ENCODE results near the gene CAMK2B.
A peak's percentile ranks its signal among the peaks of the same experiment; 100 is the strongest.

Gene CAMK2B

DNA sequence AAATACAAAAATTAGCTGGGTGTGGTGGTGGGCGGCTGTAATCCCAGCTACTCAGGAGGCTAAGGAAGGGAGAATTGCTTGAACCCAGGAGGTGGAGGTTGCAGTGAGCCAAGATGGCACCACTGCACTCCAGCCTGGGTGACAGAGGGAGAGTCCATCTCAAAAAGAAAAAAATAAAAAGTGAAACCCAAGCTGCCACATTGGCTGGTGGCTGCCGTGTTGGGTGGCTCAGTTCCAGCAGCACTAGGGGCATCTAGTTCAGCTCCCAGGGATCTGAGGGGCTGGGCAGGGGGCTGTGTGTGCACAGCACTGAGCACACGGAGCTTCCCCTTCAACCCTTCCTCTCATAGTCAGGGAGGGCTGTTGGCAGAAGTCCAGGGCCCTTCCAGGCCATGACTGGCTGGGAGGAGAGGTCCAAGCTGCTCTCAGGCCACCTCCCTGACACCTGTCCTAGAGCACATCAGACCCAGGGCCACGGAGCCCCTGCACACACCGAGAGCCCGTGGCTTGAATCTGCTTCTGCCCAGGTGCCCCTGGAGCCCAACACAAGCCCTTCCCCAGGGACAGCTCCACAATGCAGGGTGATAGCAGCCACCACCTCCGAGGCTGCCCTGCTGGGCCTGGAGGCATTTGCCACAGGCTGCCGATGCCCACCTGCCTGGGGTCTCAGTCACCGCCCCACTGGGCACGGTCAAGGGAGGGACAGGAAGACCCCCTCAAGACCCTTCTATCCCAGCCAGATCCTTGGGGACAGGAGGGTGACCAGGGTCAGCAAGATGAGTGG, 77.3 kb downstream of the CAMK2B start:
- no peak for DNase-seq

DNA sequence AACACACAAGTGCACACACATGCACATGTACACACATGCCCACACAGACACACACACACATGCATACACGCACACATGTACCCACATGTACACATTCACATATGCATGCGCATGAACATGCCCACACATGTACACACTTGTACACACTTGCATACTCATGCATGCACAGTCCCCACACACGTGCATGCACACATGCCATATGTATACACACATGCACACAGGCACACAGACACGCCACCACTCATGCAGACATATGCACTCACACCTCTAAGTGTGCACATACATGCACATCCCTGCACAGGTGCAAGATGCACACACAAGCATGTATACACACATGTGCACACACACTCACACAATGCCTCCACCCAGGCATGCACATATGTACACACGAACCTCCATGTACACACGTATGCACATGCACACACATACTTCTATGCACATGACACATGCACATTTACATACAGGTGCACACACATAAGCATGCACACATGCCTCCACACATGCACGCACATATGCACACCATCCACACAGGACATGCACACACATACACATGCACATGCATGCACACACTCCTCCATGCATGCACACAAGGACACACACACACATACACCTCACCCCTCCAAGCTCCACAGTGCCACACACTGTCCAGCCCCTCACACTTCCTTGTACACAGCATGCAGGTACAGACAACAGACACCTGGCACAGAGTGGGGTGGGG, 78.8 kb downstream of the CAMK2B start:
- no peak for DNase-seq

DNA sequence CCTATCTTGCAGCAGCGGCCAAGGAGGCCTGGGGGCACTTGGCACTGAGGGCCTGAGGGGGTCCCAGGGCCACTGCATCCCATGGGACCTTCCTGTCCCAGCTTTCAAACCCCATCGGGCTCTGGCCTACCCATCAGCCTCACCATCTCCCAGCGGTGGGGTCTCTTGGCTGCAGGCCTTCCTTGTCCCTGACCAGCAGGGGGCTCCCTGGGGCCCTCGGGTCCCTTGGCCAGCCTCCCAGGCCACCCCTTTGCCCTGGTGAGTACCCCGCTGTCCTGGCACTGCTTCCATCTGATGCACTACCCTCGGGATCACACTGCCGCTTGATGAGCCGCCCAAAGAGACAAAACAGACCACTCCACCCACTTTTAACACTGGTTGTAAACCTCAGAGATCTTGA, 81.1 kb downstream of the CAMK2B start:
- no peak for DNase-seq

DNA sequence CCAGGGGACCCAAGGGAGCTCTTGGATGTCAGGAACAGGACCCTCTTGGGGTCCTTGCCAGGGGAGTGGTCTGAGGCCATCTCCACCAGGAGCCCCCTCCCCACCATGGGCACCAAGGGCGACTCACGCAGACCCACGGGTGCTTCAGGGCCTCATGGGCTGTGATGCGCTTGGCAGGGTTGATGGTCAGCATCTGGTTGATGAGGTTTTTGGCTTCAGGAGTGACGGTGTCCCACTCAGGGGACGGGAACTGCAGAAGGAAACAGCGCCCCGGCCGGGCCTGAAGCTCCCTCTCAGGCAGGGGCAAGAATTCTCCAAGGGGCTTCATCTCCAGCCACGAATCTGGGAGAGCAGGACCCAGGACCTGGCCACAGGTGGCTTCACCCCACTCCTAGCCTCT, 83.3 kb downstream of the CAMK2B start:
- no peak for DNase-seq

DNA sequence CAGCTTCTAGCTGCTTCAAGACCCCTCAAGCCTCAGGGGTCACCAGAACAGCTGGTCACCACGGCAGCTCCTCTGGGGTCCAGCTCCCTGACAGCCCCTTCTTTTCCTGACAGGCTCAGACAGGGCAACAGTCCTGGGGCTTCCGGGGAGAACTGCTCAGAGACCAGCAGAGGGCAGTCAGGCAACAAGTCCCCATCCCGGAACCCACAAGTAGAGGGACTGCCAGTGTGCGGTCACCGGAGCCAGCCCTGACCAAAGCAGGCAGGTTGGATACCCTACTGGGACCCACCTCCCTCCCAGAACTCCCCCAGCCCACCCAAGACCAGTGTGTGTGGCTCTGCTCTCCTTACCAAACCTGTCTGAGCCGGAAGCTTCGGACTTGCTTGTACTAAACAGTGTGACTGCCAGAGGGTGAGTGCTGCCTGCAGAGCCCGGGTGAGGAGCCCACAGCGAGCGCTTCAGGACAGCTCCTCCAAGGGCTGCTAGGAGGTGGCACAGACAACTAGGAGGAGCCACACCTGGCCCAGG, 84.3 kb downstream of the CAMK2B start:
- DNase-seq = peak; percentile 5

DNA sequence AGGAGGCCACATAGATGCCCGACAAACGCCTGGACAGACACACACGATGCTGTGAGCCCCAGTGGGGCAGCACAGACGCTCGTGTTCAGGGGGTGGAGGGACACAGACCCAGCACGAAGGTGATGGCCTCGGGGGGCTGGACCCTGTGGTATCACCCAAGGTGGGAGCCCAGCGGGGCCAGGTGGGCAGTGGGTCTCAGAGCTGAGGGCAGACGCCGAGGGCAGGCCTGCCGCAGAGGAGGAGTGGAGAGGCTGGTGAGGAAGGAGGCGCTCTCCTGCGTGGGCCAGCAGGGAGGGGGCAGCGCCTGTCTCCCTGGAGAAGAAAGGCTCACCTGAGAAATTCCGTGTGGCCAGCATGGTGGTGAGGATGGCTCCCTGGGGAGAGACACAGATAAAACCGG, 85.0 kb downstream of the CAMK2B start:
- no peak for DNase-seq

DNA sequence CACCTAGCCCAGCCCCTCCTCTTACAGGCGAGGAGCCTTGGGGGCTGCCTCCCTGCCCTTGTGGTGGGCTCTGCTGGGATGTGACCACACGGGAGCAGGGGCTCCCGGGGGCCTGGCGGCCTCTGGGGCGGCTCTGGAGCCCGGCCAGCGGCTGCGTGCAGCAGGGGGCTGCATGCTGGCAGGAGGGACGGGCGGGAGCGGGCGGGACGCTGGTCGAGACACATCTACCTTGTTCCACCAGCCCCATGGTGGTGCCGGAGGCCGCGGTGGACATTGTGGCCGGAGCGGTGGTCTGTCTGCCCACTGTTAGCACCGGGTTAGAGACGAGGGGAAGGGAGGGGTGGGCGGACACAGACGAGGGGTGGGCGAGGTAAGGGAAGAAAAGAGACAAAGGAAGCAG, 86.0 kb downstream of the CAMK2B start:
- DNase-seq = no peak

DNA sequence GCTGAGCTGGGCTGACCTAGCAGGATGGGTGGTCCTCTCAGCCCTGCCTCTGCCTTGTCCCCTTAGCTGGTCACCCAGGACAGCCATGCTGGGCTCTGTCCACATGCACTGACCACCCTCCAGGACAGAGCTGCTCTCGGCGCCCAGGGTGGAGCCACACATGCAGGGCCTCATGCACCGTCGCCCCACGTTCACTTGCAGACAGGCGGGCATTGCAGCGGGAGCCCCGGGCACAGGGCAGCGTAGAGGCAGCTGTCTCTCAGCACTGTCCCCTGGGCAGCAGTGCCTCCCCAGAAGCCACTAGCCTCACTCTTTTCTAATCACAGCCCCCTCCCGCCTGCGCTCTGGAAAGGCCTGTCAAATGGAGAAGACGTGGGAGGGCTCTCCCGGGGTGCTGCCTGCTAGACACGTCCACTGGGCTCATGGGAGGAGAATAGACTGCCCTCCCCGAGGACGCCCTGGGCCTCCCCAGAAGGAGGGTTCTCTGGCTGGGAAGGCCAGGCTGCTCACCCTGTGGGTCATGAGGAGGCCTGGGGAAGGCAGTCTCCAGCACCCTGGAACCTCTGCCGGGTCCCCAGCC, 87.2 kb downstream of the CAMK2B start:
- DNase-seq = no peak

DNA sequence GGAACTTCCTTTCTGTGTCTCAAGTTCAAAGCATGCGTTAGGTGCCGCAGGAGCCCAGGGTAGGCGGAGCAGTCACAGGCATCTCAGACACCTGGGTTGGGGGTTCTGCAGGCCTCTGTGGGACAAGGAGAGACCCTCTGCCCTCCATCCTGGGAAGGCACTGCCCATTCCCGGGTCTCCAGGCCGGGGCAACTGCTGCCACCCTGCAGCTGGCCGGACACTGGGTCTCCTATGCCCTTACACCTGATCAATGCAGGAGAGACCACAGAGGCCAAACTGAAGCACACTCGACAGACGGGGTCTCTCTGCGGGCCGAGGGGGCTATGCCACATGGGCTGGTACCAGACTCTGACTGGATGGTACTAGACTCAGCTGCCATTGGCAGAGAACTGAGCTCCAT, 87.7 kb downstream of the CAMK2B start:
- DNase-seq = no peak

DNA sequence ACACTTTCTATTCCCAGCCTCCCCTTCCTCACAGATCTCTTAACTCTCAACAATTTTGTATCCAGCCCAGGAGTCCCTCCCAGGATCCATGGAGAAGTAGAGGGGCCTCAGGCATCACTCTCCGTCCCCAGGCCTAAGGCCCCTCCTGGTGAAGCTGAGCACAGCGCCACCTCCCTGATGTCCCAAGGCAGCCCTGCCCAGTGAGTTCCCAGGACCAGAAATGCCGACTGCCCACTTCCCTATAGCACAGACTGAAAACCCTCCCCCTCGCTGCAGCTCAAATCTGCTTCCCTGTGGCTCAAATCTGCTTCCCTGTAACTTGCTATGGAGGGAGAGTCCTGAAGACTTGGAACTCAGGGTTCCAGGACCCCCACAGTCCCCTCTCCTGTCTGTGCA, 89.1 kb downstream of the CAMK2B start:
- no peak for DNase-seq

DNA sequence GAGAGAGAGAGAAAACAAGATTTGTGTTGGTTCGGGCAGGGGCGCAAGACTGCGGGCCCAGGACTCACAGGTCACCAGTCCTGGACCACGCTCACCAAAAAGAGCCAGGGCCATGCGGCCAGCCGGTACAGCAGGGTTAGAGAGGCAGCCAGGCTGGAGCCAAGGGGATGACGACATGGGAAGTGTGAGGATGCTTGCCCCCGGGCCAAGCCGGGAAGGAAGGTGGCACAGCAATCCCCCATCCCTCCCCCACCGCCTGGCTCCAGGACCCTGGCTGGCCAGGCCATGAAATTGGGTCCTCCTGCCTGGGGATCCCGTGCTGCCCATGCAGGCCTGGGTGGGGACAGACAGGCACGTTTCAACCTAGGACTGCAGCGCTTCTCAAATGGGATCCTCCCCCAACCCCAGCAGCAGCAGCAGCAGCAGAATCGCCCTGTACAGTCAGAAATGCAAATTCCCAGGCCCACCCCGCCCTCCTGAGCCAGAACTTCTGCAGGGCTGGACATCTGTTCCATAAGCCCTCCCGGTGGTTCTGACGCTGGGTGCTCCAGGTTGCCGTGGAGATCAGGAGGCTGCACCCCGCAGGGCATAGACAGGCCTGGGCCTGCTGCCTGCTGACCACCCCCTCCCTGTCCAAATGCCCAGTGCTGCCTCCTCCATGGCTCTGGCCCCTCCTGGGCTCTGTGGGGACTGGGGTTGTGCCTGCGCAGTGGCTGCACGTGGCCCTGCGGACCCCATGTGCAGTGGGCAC, 89.6 kb downstream of the CAMK2B start:
- DNase-seq = no peak

DNA sequence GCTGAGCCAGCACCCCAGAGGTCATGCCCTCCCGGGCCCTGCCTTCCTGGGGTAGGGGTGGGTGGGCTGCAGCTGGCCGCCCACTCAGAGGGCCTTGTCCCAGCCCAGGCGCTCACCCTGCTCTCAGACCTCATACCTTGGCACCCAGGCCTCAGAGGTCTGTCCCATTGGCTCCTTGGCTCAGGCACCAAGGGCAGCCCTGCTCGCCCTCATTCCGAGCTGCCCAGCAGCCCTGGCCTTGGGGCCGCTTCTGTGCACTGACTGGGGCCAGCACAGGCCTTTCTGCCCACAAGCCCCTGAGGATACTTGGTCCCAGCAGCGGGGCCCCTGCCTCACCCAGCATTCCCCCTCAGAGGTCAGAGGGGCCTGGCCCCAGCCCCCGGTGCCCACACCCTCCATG, 90.3 kb downstream of the CAMK2B start:
- DNase-seq = no peak

DNA sequence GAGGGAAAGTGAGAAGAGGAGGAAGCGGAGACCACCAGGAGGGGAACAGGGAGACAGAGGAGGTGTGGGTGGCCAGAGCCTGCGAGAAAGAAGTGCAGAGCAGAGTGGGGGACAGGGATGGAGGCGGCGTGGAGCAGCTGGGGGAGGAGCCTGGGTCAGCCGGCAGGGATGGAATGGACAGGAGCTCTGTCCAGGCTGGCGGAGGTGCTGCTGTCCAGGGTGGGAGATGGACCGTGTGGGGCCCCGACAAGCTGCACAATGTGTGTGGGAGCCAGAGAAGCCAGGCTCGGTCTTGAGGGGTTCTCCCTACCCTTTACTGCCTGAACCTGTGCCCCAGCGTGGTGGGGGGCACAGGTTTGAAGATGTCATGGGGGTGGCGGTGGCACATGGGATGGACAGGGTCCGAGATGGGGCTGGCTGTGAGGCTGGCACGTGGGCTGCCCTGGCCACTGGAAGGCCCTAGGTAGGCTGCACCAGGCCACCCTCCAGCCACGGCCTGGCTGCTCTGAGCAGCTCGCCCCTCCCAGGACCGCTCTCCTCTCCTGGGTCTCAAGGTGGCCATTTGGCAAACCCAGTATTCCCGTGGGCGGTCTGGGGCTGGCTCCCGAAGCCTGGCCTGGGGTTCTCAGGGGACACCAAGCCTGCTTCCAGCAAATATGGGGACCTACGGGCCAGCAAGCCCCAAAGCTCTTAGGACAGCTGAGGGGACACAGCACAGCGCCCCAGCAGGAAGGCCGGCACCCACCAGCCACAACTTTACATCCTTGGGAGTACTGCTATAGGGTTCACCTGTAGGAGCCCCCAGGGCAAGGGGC, 92.3 kb downstream of the CAMK2B start:
- no peak for DNase-seq

DNA sequence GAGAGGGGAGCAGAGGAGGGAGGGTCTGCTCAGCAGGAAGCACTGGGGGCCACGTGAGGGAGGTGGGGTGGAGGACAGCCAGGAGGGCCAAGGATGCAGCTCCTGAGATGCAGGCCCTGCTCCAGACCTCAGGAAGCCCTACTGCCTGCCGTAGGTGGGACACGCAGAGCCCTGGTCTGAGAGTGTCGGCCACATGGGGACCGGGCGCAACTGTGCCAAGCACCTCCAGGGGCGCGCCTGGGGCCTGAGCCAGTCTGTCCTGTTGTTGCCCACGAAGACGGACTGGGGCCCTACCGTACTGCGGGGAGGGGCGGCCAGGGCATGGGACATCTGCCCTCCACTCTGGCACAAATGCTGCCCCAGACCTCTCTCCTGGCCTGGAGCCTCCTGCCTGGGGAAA, 93.0 kb downstream of the CAMK2B start:
- no peak for DNase-seq

DNA sequence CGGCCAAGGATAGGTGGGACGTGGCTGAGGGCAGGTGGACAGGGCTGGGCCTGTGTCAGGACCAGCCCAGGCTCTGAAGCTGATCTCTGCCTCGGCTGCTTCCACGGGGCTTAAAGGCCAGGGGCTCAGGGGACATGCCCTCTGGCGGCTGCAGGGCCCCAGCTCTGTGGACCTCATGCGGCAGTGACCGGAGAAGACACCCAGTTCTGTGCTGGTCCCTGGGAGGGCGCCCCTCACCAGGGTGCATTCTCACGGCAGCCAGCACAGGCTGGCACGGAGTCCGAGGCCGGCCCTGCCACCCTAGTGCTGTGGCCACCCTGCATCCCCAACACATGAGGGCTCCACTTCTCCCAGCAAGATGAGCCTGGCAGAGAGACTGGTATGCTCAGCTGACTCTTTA, 94.3 kb downstream of the CAMK2B start:
- DNase-seq = no peak

DNA sequence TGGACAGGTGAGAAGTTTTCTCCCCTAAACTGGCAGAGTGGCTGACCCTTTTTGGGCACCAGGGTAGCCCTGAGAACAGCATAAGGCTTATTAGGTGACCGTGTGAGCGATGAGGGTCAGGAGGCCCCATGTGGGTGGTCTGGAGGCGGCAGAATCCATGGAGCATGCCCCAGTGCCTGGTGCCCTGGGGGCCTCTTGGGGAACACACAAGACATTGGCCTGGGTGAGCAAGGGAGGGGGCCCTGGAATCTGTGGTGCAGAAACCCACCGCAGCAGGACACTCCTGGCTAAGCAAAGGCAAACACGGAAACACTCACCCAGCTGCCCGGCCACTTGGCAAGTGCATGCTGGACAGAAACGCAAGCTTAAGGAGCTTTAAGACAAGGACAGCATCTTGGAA, 95.1 kb downstream of the CAMK2B start:
- DNase-seq = no peak

DNA sequence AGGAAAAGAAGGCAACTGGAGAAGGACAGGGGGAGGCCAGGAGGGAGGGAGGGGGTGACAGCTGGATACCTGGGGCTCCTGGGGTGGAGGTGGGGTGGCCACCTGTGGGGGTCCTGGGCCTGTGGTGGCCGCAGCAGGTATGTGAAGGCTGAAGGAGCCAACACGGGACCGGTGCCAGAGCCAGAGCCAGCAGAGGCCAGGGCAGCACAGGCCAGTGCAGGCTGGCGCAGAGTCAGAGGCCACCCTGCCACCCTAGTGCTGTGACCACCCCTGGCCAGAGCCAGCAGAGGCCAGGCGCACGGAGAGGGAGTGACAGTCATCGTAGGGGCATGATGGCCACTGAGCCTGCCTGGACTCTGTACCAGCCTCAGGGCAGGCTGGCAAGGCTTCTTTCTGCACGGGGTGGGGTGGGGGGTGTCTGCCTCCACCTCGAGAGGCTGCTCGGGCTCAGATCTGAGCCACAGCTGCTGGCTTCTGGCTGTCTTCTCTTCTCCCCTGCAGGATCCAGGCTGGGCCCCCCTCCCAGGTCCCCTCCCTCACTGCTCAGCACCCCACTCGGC, 95.8 kb downstream of the CAMK2B start:
- DNase-seq = no peak

DNA sequence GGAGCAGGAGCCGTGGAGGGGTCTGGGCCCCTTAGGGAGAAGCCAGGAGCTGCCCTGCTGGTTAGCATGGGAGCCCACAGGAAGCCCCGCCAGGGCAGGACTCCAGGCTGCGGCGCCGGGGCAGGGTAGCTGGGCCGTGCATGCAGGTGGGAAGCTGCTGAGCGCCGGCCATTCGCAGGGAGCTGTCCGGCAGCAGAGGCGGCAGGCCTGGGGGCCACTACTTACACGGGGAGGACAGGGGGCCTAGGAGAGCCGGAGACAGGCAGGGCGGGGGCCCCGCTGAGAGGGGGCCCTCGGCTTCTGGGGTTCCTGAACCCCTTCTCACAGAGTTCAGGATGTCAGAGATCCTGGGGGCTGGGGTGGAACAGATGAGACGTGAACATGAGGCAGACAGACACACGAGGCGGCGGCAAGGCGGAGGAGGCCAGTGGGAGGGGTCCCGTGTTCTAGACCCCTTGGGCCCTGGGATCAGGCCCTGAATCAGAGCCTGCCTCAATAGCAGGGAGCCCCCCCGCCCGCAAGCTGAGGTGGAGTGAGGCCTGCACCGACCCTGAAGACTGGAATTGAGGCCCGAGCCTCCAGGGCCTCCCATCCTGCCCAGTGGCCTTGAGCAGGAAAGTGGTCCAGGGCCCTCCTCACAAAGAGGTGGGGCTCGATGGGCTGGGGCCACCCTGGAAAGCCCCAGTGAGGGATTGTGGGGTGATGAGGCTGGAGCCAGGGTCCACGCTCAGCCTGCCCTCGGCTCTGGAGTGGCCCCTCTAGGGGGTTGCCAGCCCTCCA, 96.6 kb downstream of the CAMK2B start:
- no peak for DNase-seq

DNA sequence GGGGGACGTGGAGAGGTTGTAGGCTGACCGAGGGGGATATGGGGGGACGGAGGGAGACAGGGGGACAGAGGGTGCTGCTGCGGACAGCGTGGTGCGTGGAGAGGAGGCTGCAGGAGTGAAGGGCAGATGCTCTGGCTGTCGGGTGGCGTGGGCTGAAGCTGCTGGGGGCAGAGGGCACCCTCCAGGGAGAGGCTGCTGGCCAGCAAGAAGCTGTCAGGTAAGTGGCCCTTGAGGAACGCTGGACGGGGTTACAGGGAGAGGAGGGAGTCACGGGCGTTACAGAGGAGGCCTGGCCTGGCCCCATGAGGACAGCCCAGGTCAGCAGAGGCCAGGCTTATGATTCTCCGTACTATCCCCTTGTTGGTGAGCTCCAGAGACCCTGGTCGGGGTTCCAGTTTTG, 97.5 kb downstream of the CAMK2B start:
- no peak for DNase-seq

DNA sequence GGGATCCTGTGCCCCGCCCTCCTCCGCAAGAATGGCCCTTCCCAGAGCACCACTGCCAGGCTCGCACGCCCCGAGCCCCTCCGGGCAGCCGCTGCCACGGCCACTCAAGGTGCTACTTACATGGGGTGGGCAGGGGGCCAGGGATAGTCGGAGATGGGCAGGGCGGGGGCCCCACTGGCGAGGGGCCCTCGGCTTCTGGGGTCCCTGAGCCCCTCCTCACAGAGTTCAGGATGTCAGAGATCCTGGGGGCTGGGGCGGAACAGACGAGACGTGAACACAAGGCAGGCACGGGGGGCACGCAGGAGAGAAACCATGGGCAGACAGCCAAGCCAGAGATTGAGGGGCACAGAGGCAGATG, 99.0 kb downstream of the CAMK2B start:
- DNase-seq = no peak
